AG04450 (cell line): ENCODE measurements around the gene MRPS6. TPM values are rescaled to one million over a fixed set of nuclear protein-coding genes. Genes with fewer than 3 reads are reported as not detected.

ENCODE experiments used
- CTCF ChIA-PET: fragments of 300-600, 350-600 bp; formaldehyde crosslinking; extraction: SDS; loops from one replicate; lab custom pipeline; 2022; ENCODE audit warnings: antibody characterized with exemption, inconsistent platforms; lab: Charles Lee
- POLR2A ChIA-PET: fragments of 350-600 bp; formaldehyde crosslinking; extraction: SDS; loops from one replicate; lab custom pipeline; 2021; ENCODE audit warnings: antibody characterized with exemption, inconsistent platforms; lab: Yijun Ruan, JAX
- DNase-seq: peaks from one replicate; pipeline ENCODE4 v3.0.0-alpha.2; 2011; ENCODE audit warnings: low read depth, low spot score
- H3K27ac ChIP-seq: one replicate; pipeline ENCODE4 v1.5.1; 2012; ENCODE audit warnings: low read depth, low read length, control low read depth
- H3K27me3 ChIP-seq: one replicate; pipeline ENCODE4 v1.6.0; 2012; ENCODE audit warnings: low read length; ENCODE audit not compliant: control insufficient read depth, insufficient read depth
- H3K4me3 ChIP-seq: 2 replicates; pipeline ENCODE4 v1.5.1; 2011; ENCODE audit warnings: mild to moderate bottlenecking, low read depth, low read length, control low read depth
- H3K9me3 ChIP-seq: 2 replicates; pipeline ENCODE4 v1.5.1; 2012; ENCODE audit warnings: low read length; ENCODE audit not compliant: control insufficient read depth, insufficient read depth
- polyA plus RNA-seq: library from polyadenylated mRNA; depleted of rRNA; stranded (reverse); fragments of >200 nt; gene quantifications from 2 replicates; pipeline ENCODE4 v1.2.3, GENCODE V29; 2011
- TF ChIP-seq, protein P1 (sequence below): IDR thresholded peaks from 2 replicates; pipeline ENCODE4 v1.5.1; 2011; ENCODE audit warnings: low read depth, low read length, control low read depth, inconsistent platforms

Gene MRPS6
- polyA plus RNA-seq, 1 experiment = 35.8 TPM

DNA sequence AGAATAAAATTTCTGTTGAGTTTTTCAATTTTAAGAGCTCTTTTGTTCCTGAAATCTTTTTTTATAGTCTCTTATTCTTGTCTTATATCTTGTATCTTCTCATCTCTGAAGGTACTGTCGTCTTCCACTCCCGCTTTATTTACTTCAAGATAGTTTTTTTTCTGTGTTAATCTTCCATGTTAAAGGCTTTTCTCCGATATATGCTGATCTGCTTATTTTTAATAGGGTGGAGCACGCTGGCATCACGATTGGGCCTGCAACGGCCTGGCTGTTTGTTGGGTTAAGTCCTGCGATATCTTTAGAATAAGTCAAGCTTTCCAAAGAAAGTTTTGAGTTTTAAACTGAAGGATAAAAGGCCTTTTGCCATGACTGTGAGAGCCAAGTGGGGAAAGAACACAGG, 35.7 kb downstream of the MRPS6 start:
- Histone ChIP-seq H3K27me3 (no peaks in the 10 kb centered on the region), H3K27ac (no peak overlapping the region), H3K9me3 (no peaks in the 10 kb centered on the region), H3K4me3 (no peak overlapping the region)
- TF ChIP-seq, protein P1, sequence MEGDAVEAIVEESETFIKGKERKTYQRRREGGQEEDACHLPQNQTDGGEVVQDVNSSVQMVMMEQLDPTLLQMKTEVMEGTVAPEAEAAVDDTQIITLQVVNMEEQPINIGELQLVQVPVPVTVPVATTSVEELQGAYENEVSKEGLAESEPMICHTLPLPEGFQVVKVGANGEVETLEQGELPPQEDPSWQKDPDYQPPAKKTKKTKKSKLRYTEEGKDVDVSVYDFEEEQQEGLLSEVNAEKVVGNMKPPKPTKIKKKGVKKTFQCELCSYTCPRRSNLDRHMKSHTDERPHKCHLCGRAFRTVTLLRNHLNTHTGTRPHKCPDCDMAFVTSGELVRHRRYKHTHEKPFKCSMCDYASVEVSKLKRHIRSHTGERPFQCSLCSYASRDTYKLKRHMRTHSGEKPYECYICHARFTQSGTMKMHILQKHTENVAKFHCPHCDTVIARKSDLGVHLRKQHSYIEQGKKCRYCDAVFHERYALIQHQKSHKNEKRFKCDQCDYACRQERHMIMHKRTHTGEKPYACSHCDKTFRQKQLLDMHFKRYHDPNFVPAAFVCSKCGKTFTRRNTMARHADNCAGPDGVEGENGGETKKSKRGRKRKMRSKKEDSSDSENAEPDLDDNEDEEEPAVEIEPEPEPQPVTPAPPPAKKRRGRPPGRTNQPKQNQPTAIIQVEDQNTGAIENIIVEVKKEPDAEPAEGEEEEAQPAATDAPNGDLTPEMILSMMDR = no peak
- ChIA-PET CTCF (interaction anchor here (0.6 to 1.9 kb wide), 3 partner anchors 90 to 185 kb away, joined by 3 to 5 read pairs (median 3); no protein-coding TSS in a partner anchor), POLR2A (no interaction called here)
- DNase-seq = no peak

DNA sequence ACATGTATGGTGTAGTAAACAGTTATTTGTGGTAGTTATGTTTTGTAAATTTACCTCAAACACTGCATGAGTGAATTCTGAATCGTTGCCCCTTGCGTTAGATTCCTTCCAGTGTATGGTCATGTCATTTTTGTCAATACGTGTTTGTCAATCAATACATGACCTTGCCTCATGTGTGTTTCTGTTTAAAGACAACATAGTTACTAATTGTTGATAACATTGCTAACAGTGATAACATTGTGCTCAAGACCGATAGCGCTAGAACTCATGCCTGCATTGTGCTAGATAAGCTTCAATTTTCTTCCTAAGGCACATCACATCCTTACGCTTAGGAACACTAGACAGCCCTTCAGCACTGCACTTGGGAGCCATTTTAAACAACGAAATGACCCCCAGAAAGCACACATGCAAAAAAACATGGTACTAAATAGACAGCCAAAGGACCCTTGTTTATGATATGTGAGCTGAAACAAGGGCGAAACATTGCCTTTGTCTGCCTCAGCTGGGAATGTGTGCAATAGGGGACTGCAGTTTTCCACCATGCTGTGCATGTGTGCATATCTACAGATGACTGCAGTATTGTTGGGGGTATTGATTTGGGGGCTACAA, 37.3 kb downstream of the MRPS6 start:
- no peak for DNase-seq
- POLR2A ChIA-PET = no interaction called here
- CTCF ChIA-PET = no interaction called here
- TF ChIP-seq, protein P1 = no peak
- Histone ChIP-seq H3K9me3 (no peaks in the 10 kb centered on the region), H3K4me3 (no peak overlapping the region), H3K27ac (no peak overlapping the region), H3K27me3 (no peaks in the 10 kb centered on the region)

DNA sequence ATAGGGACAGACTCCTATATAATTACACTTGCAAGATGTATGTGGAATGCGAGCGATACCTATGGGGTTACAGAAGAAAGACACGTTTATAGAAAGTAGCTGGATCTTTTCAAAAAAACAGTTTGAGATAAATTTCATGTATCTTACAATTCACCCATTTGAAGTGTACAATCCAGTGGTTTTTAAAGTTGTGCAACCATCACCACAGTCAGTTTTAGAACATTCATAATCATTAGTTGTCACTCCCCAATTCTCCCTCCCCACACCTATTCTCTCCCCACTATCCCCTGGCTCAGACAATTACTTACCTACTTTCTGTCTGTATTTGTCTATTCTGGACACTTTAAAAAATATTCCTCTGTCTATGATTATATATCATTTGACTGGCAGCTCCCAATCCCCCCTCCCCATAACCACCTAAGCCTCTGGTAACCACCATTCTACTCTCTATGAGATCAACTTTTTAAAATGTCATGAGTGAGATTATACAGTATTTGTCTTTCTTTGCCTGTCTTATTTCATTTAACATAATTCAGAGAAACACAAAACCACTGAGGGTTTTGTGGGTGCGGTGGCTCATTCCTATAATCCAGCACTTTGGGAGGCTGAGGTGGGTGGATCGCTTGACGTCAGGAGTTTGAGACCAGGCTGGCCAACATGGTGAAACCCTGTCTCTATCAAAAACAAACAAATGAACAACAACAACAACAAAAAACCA, 39.1 kb downstream of the MRPS6 start:
- CTCF ChIA-PET = no interaction called here
- TF ChIP-seq, protein P1 = no peak
- no peaks in the 10 kb centered on the region for H3K27me3 ChIP-seq
- POLR2A ChIA-PET = no interaction called here
- no peak overlapping the region for H3K4me3 ChIP-seq
- H3K9me3 ChIP-seq = no peaks in the 10 kb centered on the region
- no peak for DNase-seq
- H3K27ac ChIP-seq = no peak overlapping the region

DNA sequence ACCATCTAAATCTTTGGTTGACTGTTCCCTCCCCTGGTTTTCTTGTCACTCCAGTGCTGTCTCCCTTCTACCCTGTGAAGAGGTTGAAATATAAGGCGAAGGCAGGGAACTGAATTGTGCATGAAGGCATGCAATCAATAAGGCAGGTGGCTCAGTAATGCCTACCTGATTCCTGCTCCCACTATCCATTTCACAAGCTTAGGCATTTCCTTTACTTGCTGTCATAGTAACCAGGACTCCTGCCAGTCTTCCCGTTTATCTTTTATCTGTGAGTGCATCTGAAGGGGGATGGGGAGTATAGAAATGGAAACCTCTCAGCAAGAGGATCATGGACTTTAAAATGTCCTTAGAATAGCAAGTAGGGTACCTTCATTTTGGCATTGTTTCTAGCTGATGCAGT, 40.5 kb downstream of the MRPS6 start:
- Histone ChIP-seq H3K4me3 (no peak overlapping the region), H3K27me3 (no peaks in the 10 kb centered on the region), H3K27ac (no peak overlapping the region), H3K9me3 (no peaks in the 10 kb centered on the region)
- TF ChIP-seq, protein P1 = no peak
- DNase-seq = no peak
- ChIA-PET POLR2A (no interaction called here), CTCF (no interaction called here)

DNA sequence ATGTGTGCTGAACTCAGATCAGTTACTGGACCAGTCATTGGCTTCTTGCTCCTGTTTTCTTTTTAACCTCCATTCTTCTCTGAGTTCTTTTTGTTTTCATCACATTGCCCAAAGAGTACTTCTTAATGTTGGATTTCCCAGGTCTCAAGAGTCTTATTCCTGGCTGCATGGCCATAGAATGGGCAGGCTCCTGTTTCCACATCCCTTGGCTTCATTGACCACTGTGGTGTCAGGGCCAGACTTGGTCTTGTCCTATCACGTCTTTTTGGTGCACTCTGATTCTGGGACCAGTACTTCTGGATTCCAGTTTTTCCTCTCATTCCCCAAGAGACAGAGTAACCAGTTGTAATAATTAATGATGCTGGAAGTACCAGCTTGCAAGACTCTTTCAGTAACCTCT, 41.8 kb downstream of the MRPS6 start:
- no peak overlapping the region for H3K4me3 ChIP-seq
- TF ChIP-seq, protein P1 = no peak
- DNase-seq = no peak
- H3K27me3 ChIP-seq = no peaks in the 10 kb centered on the region
- H3K9me3 ChIP-seq = no peaks in the 10 kb centered on the region
- CTCF ChIA-PET = no interaction called here
- POLR2A ChIA-PET = no interaction called here
- H3K27ac ChIP-seq = no peak overlapping the region
